ENCODE results near the gene KRT77. TPM values are rescaled to one million over a fixed set of nuclear protein-coding genes. Genes with fewer than 3 reads are reported as not detected.

The KRT77 gene
- total RNA-seq, 2 donors from 2014 or later = not detected

DNA sequence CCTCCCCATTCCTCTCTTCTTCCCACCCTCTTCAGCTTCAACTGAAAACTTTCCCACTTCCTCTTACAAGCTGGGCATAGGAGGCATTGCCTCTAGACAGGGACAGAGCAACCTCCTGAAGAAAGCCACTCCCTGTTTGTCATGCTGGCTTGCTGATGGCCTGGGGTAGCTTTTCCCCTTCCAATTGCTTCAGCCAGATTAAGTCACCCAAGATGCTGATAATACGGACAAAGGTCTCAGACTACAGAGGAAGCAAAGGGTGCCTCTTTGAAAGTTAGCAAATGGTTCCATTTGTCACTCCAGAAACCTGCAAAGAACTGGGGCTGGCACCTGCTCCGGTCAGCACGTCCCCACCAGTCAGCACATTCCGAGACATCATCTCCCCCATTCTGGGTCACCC, 57.3 kb downstream of the KRT77 start:
- DNase-seq (no peak), ATAC-seq (no peak)
- no peak overlapping the region for H3K4me3 ChIP-seq
- no peaks in the 10 kb centered on the region for H3K4me1 ChIP-seq
- no peaks in the 10 kb centered on the region for H3K9me3 ChIP-seq
- H3K27me3 ChIP-seq = no peaks in the 10 kb centered on the region
- no peaks in the 10 kb centered on the region for H3K36me3 ChIP-seq (replicated peaks in 1 of 2; ENCODE audit: insufficient read depth in 1 of 2, low read depth in 2 of 2)
- 61 to 74% methylated on average over 4 of the region's 4 CpGs for WGBS, 2 donors
- no peak overlapping the region for H3K27ac ChIP-seq
- intact Hi-C loops (cut with DNase I) = no loop called here
- TF ChIP-seq, protein P1, sequence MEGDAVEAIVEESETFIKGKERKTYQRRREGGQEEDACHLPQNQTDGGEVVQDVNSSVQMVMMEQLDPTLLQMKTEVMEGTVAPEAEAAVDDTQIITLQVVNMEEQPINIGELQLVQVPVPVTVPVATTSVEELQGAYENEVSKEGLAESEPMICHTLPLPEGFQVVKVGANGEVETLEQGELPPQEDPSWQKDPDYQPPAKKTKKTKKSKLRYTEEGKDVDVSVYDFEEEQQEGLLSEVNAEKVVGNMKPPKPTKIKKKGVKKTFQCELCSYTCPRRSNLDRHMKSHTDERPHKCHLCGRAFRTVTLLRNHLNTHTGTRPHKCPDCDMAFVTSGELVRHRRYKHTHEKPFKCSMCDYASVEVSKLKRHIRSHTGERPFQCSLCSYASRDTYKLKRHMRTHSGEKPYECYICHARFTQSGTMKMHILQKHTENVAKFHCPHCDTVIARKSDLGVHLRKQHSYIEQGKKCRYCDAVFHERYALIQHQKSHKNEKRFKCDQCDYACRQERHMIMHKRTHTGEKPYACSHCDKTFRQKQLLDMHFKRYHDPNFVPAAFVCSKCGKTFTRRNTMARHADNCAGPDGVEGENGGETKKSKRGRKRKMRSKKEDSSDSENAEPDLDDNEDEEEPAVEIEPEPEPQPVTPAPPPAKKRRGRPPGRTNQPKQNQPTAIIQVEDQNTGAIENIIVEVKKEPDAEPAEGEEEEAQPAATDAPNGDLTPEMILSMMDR (IDR thresholded peaks at IDR 0.05) = no peak
- TF ChIP-seq POLR2A (IDR thresholded peaks at IDR 0.05) = no peak

- H3K4me1 ChIP-seq = no peaks in the 10 kb centered on the region
- H3K9me3 ChIP-seq = no peaks in the 10 kb centered on the region
- no peak overlapping the region for H3K4me3 ChIP-seq
- no peaks in the 10 kb centered on the region for H3K36me3 ChIP-seq (replicated peaks in 1 of 2; ENCODE audit: insufficient read depth in 1 of 2, low read depth in 2 of 2)
- 54 to 66% methylated on average over 7 of the region's 7 CpGs for WGBS, 2 donors
- intact Hi-C loops (cut with DNase I) = no loop called here
- TF ChIP-seq POLR2A (IDR thresholded peaks at IDR 0.05) = no peak
- TF ChIP-seq, protein P1 (IDR thresholded peaks at IDR 0.05) = no peak
- no peak overlapping the region for H3K27ac ChIP-seq
- no peak for DNase-seq
- no peaks in the 10 kb centered on the region for H3K27me3 ChIP-seq
- no peak for ATAC-seq
Observed at GRCh38 chr12:52645120-52645761, 58.1 kb downstream of the KRT77 start.

DNA sequence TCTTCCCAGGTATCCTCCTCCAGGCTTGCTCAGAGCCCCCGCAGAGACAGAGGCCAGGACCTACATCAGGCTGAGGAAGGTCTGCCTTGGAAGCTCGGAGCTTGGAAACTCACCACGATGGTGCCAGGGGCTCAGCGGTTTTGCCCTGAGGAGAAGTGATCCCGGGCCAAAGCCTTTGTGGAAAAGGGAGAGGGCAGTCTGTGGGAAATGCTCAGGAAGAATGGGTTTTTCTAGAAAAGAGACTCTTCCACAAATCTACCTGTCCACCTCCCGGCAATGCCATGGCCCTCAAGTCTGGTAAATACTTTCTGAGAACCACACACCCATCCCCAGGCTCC, 59.3 kb downstream of the KRT77 start:
- no peak overlapping the region for H3K4me3 ChIP-seq
- TF ChIP-seq, protein P1 (IDR thresholded peaks at IDR 0.05) = no peak
- no peak for TF ChIP-seq POLR2A (IDR thresholded peaks at IDR 0.05)
- no peaks in the 10 kb centered on the region for H3K36me3 ChIP-seq (replicated peaks in 1 of 2; ENCODE audit: insufficient read depth in 1 of 2, low read depth in 2 of 2)
- H3K27me3 ChIP-seq = no peaks in the 10 kb centered on the region
- DNase-seq (no peak), ATAC-seq (no peak)
- intact Hi-C loops (cut with DNase I) = no loop called here
- H3K4me1 ChIP-seq = no peaks in the 10 kb centered on the region
- no peak overlapping the region for H3K27ac ChIP-seq
- no peaks in the 10 kb centered on the region for H3K9me3 ChIP-seq
- WGBS, 2 donors = 55 to 75% methylated on average over 6 of the region's 6 CpGs

- no peak for DNase-seq
- Histone ChIP-seq H3K4me1 (no peaks in the 10 kb centered on the region), H3K36me3 (replicated peaks in 1 of 2; ENCODE audit: insufficient read depth in 1 of 2, low read depth in 2 of 2) (no peaks in the 10 kb centered on the region), H3K27me3 (no peaks in the 10 kb centered on the region), H3K9me3 (no peaks in the 10 kb centered on the region), H3K27ac (no peak overlapping the region), H3K4me3 (no peak overlapping the region)
- no peak for ATAC-seq
- TF ChIP-seq, protein P1 (IDR thresholded peaks at IDR 0.05) = no peak
- no peak for TF ChIP-seq POLR2A (IDR thresholded peaks at IDR 0.05)
- intact Hi-C loops (cut with DNase I) = no loop called here
- 74 to 81% methylated on average over 9 to 10 of the region's 10 CpGs for WGBS, 2 donors
Observed at GRCh38 chr12:52643233-52644077, 59.9 kb downstream of the KRT77 start.
